Fibroblast of lung (primary cell): ENCODE results near the gene OR52E8. TPM values are rescaled to one million over a fixed set of nuclear protein-coding genes. Genes with fewer than 3 reads are reported as not detected.
A peak's percentile ranks its signal among the peaks of the same experiment; 100 is the strongest.

Experiments
- DNase-seq, 2 donors: peaks; one replicate each; pipeline versions ENCODE4 v3.0.0 to v3.0.0-alpha.2; 2010; ENCODE audit warnings: low read depth in 2 of 2
- H2AFZ ChIP-seq: 2 replicates; pipeline ENCODE4 v1.5.1; 2012; ENCODE audit warnings: low read length, control low read depth, inconsistent platforms
- H3K27ac ChIP-seq: 2 replicates; pipeline ENCODE4 v1.5.1; 2011; ENCODE audit warnings: low read length, control low read depth; ENCODE audit not compliant: insufficient read depth
- H3K27me3 ChIP-seq: 2 replicates; pipeline ENCODE4 v1.5.1; 2011; ENCODE audit warnings: mild to moderate bottlenecking, low read length; ENCODE audit not compliant: control insufficient read depth, insufficient read depth
- H3K36me3 ChIP-seq: 2 replicates; pipeline ENCODE4 v1.5.1; 2011; ENCODE audit warnings: low read length; ENCODE audit not compliant: control insufficient read depth, insufficient read depth
- H3K4me1 ChIP-seq: 2 replicates; pipeline ENCODE4 v1.5.1; 2011; ENCODE audit warnings: low read length; ENCODE audit not compliant: control insufficient read depth, insufficient read depth; ENCODE audit errors: extremely low read depth
- H3K4me2 ChIP-seq: 2 replicates; pipeline ENCODE4 v1.5.1; 2011; ENCODE audit warnings: low read length, control low read depth; ENCODE audit not compliant: insufficient read depth; ENCODE audit errors: extremely low read depth
- H3K4me3 ChIP-seq, 4 experiments: fragments of 200-600 bp in 1 of 4; sonication (generic) in 1 of 4; replicated peaks in 1 of 4; 2 replicates each; pipeline ENCODE4 v1.5.1; 2011 to 2016; ENCODE audit warnings: low read length in 4 of 4, low read depth in 3 of 4, mild to moderate bottlenecking in 3 of 4, control low read depth in 2 of 4, inconsistent platforms in 1 of 4, mixed read lengths in 1 of 4; ENCODE audit not compliant: insufficient read depth in 1 of 4; ENCODE audit errors: control extremely low read depth in 1 of 4
- H3K79me2 ChIP-seq: 2 replicates; pipeline ENCODE4 v1.5.1; 2012; ENCODE audit warnings: mild to moderate bottlenecking, low read length, inconsistent platforms; ENCODE audit not compliant: control insufficient read depth, insufficient read depth
- H3K9ac ChIP-seq: 2 replicates; pipeline ENCODE4 v1.5.1; 2011; ENCODE audit warnings: mild to moderate bottlenecking, low read length, control low read depth; ENCODE audit not compliant: insufficient read depth
- H3K9me3 ChIP-seq: 2 replicates; pipeline ENCODE4 v1.5.1; 2012; ENCODE audit warnings: low read depth, low read length; ENCODE audit not compliant: control insufficient read depth, insufficient read depth
- H4K20me1 ChIP-seq: 2 replicates; pipeline ENCODE4 v1.5.1; 2011; ENCODE audit warnings: low read length; ENCODE audit not compliant: control insufficient read depth, insufficient read depth; ENCODE audit errors: extremely low read depth
- CTCF ChIP-seq, 2 donors: IDR thresholded peaks in 1 of 2; conservative IDR thresholded peaks in 1 of 2; 1 replicate in 1 of 2; 2 replicates in 1 of 2; pipeline ENCODE4 v1.5.1; 2011 to 2012; ENCODE audit warnings: low read length in 2 of 2, control low read depth in 1 of 2, inconsistent platforms in 1 of 2, low read depth in 1 of 2, mild to moderate bottlenecking in 1 of 2
- EZH2 ChIP-seq: IDR thresholded peaks from 2 replicates; pipeline ENCODE4 v1.5.1; 2012; ENCODE audit warnings: low read length, control low read depth, mild to moderate bottlenecking; ENCODE audit errors: missing control alignments
- polyA plus RNA-seq, 2 donors: library from polyadenylated mRNA; depleted of rRNA in 1 of 2; stranded (reverse) in 1 of 2; unstranded in 1 of 2; fragments of >200 nt; gene quantifications; 2 replicates each; pipeline ENCODE4 v1.2.1, GENCODE V29; 2011 to 2012; ENCODE audit warnings: missing spikeins in 1 of 2
- total RNA-seq: library from RNA; depleted of rRNA; stranded (reverse); fragments of >200 nt; gene quantifications from 2 replicates; pipeline ENCODE4 v1.2.1, GENCODE V29; 2014

Gene OR52E8
- total and polyA plus RNA-seq, 2 donors (not counting 1 experiment from before 2014, with no cell fraction given), result not detected

- Histone ChIP-seq H3K36me3 (no peaks in the 10 kb centered on the region), H4K20me1 (no peaks in the 10 kb centered on the region), H3K27me3 (no peaks in the 10 kb centered on the region), H3K9ac (no peak overlapping the region), H3K4me1 (no peaks in the 10 kb centered on the region), H3K4me2 (no peak overlapping the region), H3K27ac (no peak overlapping the region), H3K4me3 (no peak overlapping the region), H3K79me2 (no peaks in the 10 kb centered on the region), H2AFZ (no peak overlapping the region), H3K9me3 (no peaks in the 10 kb centered on the region)
- DNase-seq, result no peak
- TF ChIP-seq EZH2 (no peak), CTCF (conservative IDR thresholded peaks at IDR 0.05 in 1 of 2, IDR thresholded peaks at IDR 0.05 in 1 of 2; ENCODE audit: low read depth in 1 of 2, low read length in 2 of 2) (no peak)
Observed at GRCh38 chr11:5815534-5815933, 42.0 kb downstream of the OR52E8 start.

GRCh38 chr11:5809905-5810795, 47.3 kb downstream of the OR52E8 start:
- Histone ChIP-seq H3K4me1 (no peaks in the 10 kb centered on the region), H4K20me1 (no peaks in the 10 kb centered on the region), H3K9ac (no peak overlapping the region), H3K27me3 (no peaks in the 10 kb centered on the region), H3K9me3 (no peaks in the 10 kb centered on the region), H3K4me2 (no peak overlapping the region), H3K27ac (no peak overlapping the region), H2AFZ (no peak overlapping the region), H3K36me3 (no peaks in the 10 kb centered on the region), H3K79me2 (no peaks in the 10 kb centered on the region), H3K4me3 (no peak overlapping the region)
- TF ChIP-seq EZH2, result no peak
- no peak for TF ChIP-seq CTCF (conservative IDR thresholded peaks at IDR 0.05 in 1 of 2, IDR thresholded peaks at IDR 0.05 in 1 of 2; ENCODE audit: low read depth in 1 of 2, low read length in 2 of 2)
- no peak for DNase-seq

- Histone ChIP-seq H3K4me1 (no peaks in the 10 kb centered on the region), H3K4me2 (peak overlapping the region; percentile 93), H3K9ac (no peak overlapping the region), H4K20me1 (no peaks in the 10 kb centered on the region), H3K27ac (no peak overlapping the region), H3K9me3 (no peaks in the 10 kb centered on the region), H3K36me3 (no peaks in the 10 kb centered on the region), H3K79me2 (no peaks in the 10 kb centered on the region), H3K4me3 (peak overlapping the region; percentile 58 to 63 (median 58)), H3K27me3 (no peaks in the 10 kb centered on the region), H2AFZ (peak overlapping the region; percentile 72)
- no peak for TF ChIP-seq CTCF (conservative IDR thresholded peaks at IDR 0.05 in 1 of 2, IDR thresholded peaks at IDR 0.05 in 1 of 2; ENCODE audit: low read depth in 1 of 2, low read length in 2 of 2)
- DNase-seq, result no peak
Observed at GRCh38 chr11:5809122-5809519, 48.4 kb downstream of the OR52E8 start.
